ENCODE measurements around the gene STRA6. TPM values are rescaled to one million over a fixed set of nuclear protein-coding genes. Genes with fewer than 3 reads are reported as not detected.
A peak's percentile ranks its signal among the peaks of the same experiment; 100 is the strongest.

Gene STRA6
- total and polyA plus RNA-seq, 2 of the 8 experiments (the other 6 are each of a cell fraction or from before 2014, with no cell fraction given), result 9.3 to 14.5 TPM

DNA sequence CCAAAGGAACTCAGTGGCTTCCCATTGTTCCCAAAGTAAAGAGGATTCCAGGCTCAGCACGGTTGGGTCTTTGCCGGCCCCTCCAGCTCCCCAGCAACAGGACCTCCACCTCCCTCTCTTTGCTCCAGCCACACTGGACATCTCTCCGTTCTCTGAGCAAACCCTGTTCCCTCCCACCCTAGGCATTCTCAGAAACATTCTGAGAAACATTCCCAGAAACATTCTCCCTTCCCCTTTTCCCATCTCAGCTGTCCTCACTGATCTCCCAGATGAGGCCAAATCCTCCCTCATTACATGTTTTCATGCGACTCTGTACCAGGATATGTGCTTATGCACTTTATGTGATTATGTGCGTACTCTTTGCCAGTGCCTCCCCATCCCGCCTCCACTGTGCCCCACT, 47.7 kb upstream of the STRA6 start:
- H3K27ac ChIP-seq (ENCODE audit: low read depth, low read length), result no peak overlapping the region
- TF ChIP-seq SAP30 (IDR thresholded peaks at IDR 0.05; ENCODE audit: insufficient read depth, insufficient replicate concordance, low read length), result no peak
- TF ChIP-seq, protein P1, sequence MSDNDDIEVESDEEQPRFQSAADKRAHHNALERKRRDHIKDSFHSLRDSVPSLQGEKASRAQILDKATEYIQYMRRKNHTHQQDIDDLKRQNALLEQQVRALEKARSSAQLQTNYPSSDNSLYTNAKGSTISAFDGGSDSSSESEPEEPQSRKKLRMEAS (IDR thresholded peaks at IDR 0.05), result no peak
- no peak for TF ChIP-seq FOSL1 (IDR thresholded peaks at IDR 0.05; ENCODE audit: insufficient read depth, low read depth, low read length)
- no peak for TF ChIP-seq KDM5A (IDR thresholded peaks at IDR 0.05; ENCODE audit: low read length)
- no peak for TF ChIP-seq SRF (IDR thresholded peaks at IDR 0.05; ENCODE audit: low read depth, low read length)
- no peak for TF ChIP-seq SIX5 (IDR thresholded peaks at IDR 0.05; ENCODE audit: low read depth, low read length)
- no peak for TF ChIP-seq BACH1 (IDR thresholded peaks at IDR 0.05; ENCODE audit: low read length)
- no peak for TF ChIP-seq PHF8 (conservative IDR thresholded peaks at IDR 0.05; ENCODE audit: low read depth, low read length)
- TF ChIP-seq TCF12 (IDR thresholded peaks at IDR 0.05; ENCODE audit: low read depth, low read length), result no peak
- no peak for TF ChIP-seq CHD1 (IDR thresholded peaks at IDR 0.05; ENCODE audit: low read depth, low read length)
- TF ChIP-seq TAF7 (optimal IDR thresholded peaks at IDR 0.05; ENCODE audit: borderline replicate concordance, low read depth, low read length), result no peak
- TF ChIP-seq, protein P2, sequence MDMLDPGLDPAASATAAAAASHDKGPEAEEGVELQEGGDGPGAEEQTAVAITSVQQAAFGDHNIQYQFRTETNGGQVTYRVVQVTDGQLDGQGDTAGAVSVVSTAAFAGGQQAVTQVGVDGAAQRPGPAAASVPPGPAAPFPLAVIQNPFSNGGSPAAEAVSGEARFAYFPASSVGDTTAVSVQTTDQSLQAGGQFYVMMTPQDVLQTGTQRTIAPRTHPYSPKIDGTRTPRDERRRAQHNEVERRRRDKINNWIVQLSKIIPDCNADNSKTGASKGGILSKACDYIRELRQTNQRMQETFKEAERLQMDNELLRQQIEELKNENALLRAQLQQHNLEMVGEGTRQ (IDR thresholded peaks at IDR 0.05; ENCODE audit: low read length), result no peak
- TF ChIP-seq POLR2AphosphoS5 (IDR thresholded peaks at IDR 0.05; ENCODE audit: low read depth, low read length), result no peak
- no peak overlapping the region for H3K23ac ChIP-seq (ENCODE audit: insufficient read length)
- no peaks in the 10 kb centered on the region for H3K79me2 ChIP-seq (ENCODE audit: control insufficient read depth in 1 of 2, insufficient read depth in 2 of 2, low read length in 2 of 2)
- no peaks in the 10 kb centered on the region for H4K20me1 ChIP-seq (replicated peaks in 1 of 2; ENCODE audit: control insufficient read depth in 1 of 2, insufficient read depth in 2 of 2, low read length in 2 of 2)
- H2BK20ac ChIP-seq (ENCODE audit: low read length), result no peak overlapping the region
- no peak overlapping the region for H2BK12ac ChIP-seq (ENCODE audit: low read depth, low read length)
- no peak overlapping the region for H3K4me2 ChIP-seq (ENCODE audit: insufficient read depth in 1 of 2, low read depth in 2 of 2, low read length in 2 of 2)
- no peak overlapping the region for H3K9ac ChIP-seq (replicated peaks in 1 of 4; ENCODE audit: extremely low read depth in 1 of 4, low read depth in 3 of 4, low read length in 3 of 4)
- no peaks in the 10 kb centered on the region for H3K9me3 ChIP-seq (ENCODE audit: insufficient read depth in 2 of 2, low read depth in 1 of 2, low read length in 1 of 2)
- no peak for FAIRE-seq
- no peak overlapping the region for H3K14ac ChIP-seq (ENCODE audit: insufficient read length)
- H4K8ac ChIP-seq (ENCODE audit: extremely low read depth, insufficient read depth, low read length), result no peak overlapping the region
- H2BK120ac ChIP-seq (replicated peaks; ENCODE audit: low read depth, low read length), result no peak overlapping the region
- ChIA-PET CTCF (ENCODE audit: partially characterized antibody) (interaction anchor here (1.0 to 5.1 kb wide), 8 partner anchors 9 to 114 kb away, joined by 3 to 34 read pairs (median 4); no protein-coding TSS in a partner anchor), POLR2A (ENCODE audit: partially characterized antibody) (interaction anchor here (1.4 kb wide), 1 partner anchor 14 kb away, joined by 8 read pairs; no protein-coding TSS in a partner anchor)
- H3K36me3 ChIP-seq (ENCODE audit: control insufficient read depth in 2 of 4, insufficient read depth in 4 of 4, low read length in 3 of 4), result no peaks in the 10 kb centered on the region
- H3K27me3 ChIP-seq (replicated peaks in 1 of 4; ENCODE audit: control insufficient read depth in 3 of 4, extremely low read depth in 1 of 4, insufficient read depth in 3 of 4, low read length in 3 of 4), result no peaks in the 10 kb centered on the region; a peak in 3 of 7 replicates
- H2BK5ac ChIP-seq (ENCODE audit: low read depth, low read length), result no peak overlapping the region
- no peaks in the 10 kb centered on the region for H3K79me1 ChIP-seq (ENCODE audit: low read depth, low read length)
- peaks cover 2% of the 10 kb centered on the region; the same call in 1 of the 2 replicates for H3K23me2 ChIP-seq (ENCODE audit: low read depth, low read length)
- peaks cover 3 to 10% (median 7%) of the 10 kb centered on the region in 4 experiments for H3K4me1 ChIP-seq (replicated peaks in 1 of 4; ENCODE audit: control insufficient read depth in 3 of 4, insufficient read depth in 4 of 4, low read length in 3 of 4)
- H2AFZ ChIP-seq (ENCODE audit: low read length), result no peak overlapping the region
- no peak overlapping the region for H2AK5ac ChIP-seq (ENCODE audit: low read depth, low read length)
- no peak overlapping the region for H3K4me3 ChIP-seq (ENCODE audit: extremely low read depth in 1 of 4, insufficient read depth in 2 of 4, low read depth in 3 of 4, low read length in 4 of 4)
- no peak overlapping the region for H3K56ac ChIP-seq (replicated peaks; ENCODE audit: insufficient read length, low read depth, low read length)
- H2BK15ac ChIP-seq (ENCODE audit: low read length), result 0 out of 2 replicates have a peak overlapping the region, but pooled peaks have one; percentile 18
- no peak overlapping the region for H4K5ac ChIP-seq (ENCODE audit: insufficient read length, low read depth, low read length)
- 91% methylated on average over 6 of the region's 6 CpGs; no CpG with 5 or more reads in 1 of the 2 experiments for WGBS, 2 experiments (ENCODE audit: extremely low coverage in 1 of 2, insufficient coverage in 1 of 2, insufficient read length in 1 of 2, insufficient replicate concordance in 2 of 2, low coverage in 1 of 2, low lambda C conversion rate in 2 of 2, missing lambda C conversion rate in 1 of 2)
- no peak overlapping the region for H3K18ac ChIP-seq (ENCODE audit: extremely low read depth, low read length)
- DNase-seq (ENCODE audit: low read depth in 1 of 2, low spot score in 2 of 2), result no peak
- no peak overlapping the region for H3K4ac ChIP-seq (replicated peaks; ENCODE audit: insufficient read length, low read depth, low read length)
- no peak overlapping the region for H4K91ac ChIP-seq (replicated peaks; ENCODE audit: insufficient read length, low read length)

Measured in H1 (cell line).